ENCODE data around the gene C22orf15. TPM values are rescaled to one million over a fixed set of nuclear protein-coding genes. Genes with fewer than 3 reads are reported as not detected.

Gene C22orf15
- total and polyA plus RNA-seq, 2 donors (not counting 3 experiments of a cell fraction or from before 2014, with no cell fraction given): 0.86 TPM; not detected in 1

GRCh38 chr22:23781511-23782183 lies 18.9 kb downstream of the C22orf15 start:
- no peak overlapping the region for H3K4me3 ChIP-seq (replicated peaks in 1 of 3; ENCODE audit: insufficient read depth in 1 of 3, low read depth in 1 of 3, low read length in 3 of 3)
- intact Hi-C loops (cut with micrococcal nuclease): no loop called here
- no peak overlapping the region for H2AFZ ChIP-seq (ENCODE audit: low read depth, low read length)
- ChIA-PET POLR2A (no interaction called here), CTCF (interaction anchor here (1.4 kb wide), 1 partner anchor 68 kb away, joined by 3 read pairs; no protein-coding TSS in a partner anchor)
- H3K9me1 ChIP-seq (replicated peaks; ENCODE audit: control insufficient read depth, extremely low read depth, insufficient read depth, low read length): no peaks in the 10 kb centered on the region
- no peak for DNase-seq (ENCODE audit: low read depth, low spot score)
- H3K36me3 ChIP-seq (ENCODE audit: control insufficient read depth in 2 of 2, extremely low read depth in 1 of 2, insufficient read depth in 2 of 2, low read length in 2 of 2): no peaks in the 10 kb centered on the region
- no peaks in the 10 kb centered on the region for H3K9me3 ChIP-seq (replicated peaks; ENCODE audit: control insufficient read depth, insufficient read depth, low read length)
- BruUV-seq (replicated peaks): no TSS peak
- peaks cover 5% of the 10 kb centered on the region for H3K4me1 ChIP-seq (ENCODE audit: control insufficient read depth, extremely low read depth, insufficient read depth, low read length)
- dilution Hi-C loops (cut with MboI; ENCODE audit: extremely low pct_ligation_motif_present, low sequenced_read_pairs): no loop called here
- H3K27me3 ChIP-seq (ENCODE audit: control insufficient read depth in 2 of 2, insufficient read depth in 2 of 2, low read length in 2 of 2): no peaks in the 10 kb centered on the region
- no peaks in the 10 kb centered on the region for H4K20me1 ChIP-seq (replicated peaks; ENCODE audit: control insufficient read depth, extremely low read depth, insufficient read depth, low read length)
- H3K9ac ChIP-seq (replicated peaks; ENCODE audit: extremely low read depth, insufficient read depth, low read length): no peak overlapping the region
- FAIRE-seq: no peak
- TF ChIP-seq POLR2A (IDR thresholded peaks at IDR 0.05; ENCODE audit: low read depth, low read length) (no peak), CTCF (IDR thresholded peaks at IDR 0.05; ENCODE audit: extremely low read depth in 1 of 2, insufficient read depth in 1 of 2, low read depth in 1 of 2, low read length in 2 of 2) (no peak), MYC (IDR thresholded peaks at IDR 0.05; ENCODE audit: low read depth, low read length) (no peak), JUN (IDR thresholded peaks at IDR 0.05; ENCODE audit: borderline replicate concordance, insufficient read depth, insufficient read length, low read depth) (no peak), EZH2 (IDR thresholded peaks at IDR 0.05; ENCODE audit: borderline replicate concordance, low read depth, low read length, severe bottlenecking) (no peak), POLR2AphosphoS5 (IDR thresholded peaks at IDR 0.05; ENCODE audit: insufficient read depth, low read depth, low read length) (no peak), FOS (IDR thresholded peaks at IDR 0.05; ENCODE audit: borderline replicate concordance, insufficient read depth, low read length) (no peak), GATA2 (IDR thresholded peaks at IDR 0.05; ENCODE audit: insufficient read depth, insufficient read length, low read depth, low read length) (no peak), MAX (IDR thresholded peaks at IDR 0.05; ENCODE audit: insufficient read depth, insufficient read length) (no peak)
- no peak overlapping the region for H3K27ac ChIP-seq (ENCODE audit: insufficient read depth, low read depth, low read length)
- H3K4me2 ChIP-seq (ENCODE audit: insufficient read depth, low read length): no peak overlapping the region
- no peaks in the 10 kb centered on the region for H3K79me2 ChIP-seq (ENCODE audit: control insufficient read depth, insufficient read depth, low read length)
